Smooth muscle cell (in vitro differentiated cells): Measurements from ENCODE around the gene TMPRSS13. TPM values are rescaled to one million over a fixed set of nuclear protein-coding genes. Genes with fewer than 3 reads are reported as not detected.

Experiments
- DNase-seq: peaks from one replicate; lab custom pipeline; 2025; ENCODE audit not compliant: unreplicated experiment; lab: John Stamatoyannopoulos, UW
- H2AFZ ChIP-seq: fragments of 200-600 bp; sonication (generic); 2 replicates; pipeline ENCODE4 v1.6.0; 2016; ENCODE audit warnings: antibody characterized with exemption, low read depth, mild to moderate bottlenecking
- H3F3A ChIP-seq: fragments of 200-600 bp; sonication (generic); 2 replicates; pipeline ENCODE4 v1.6.0; 2017; ENCODE audit warnings: antibody characterized with exemption, low read depth
- H3K27ac ChIP-seq: fragments of 200-600 bp; sonication (generic); 2 replicates; pipeline ENCODE4 v1.5.1; 2016; ENCODE audit warnings: low read depth, mild to moderate bottlenecking
- H3K27me3 ChIP-seq: fragments of 200-600 bp; sonication (generic); 2 replicates; pipeline ENCODE4 v1.6.1; 2016; ENCODE audit warnings: low read depth, mild to moderate bottlenecking
- H3K36me3 ChIP-seq: fragments of 200-600 bp; sonication (generic); 2 replicates; pipeline ENCODE4 v1.5.1; 2016; ENCODE audit warnings: low read depth
- H3K4me1 ChIP-seq: fragments of 200-600 bp; sonication (generic); 2 replicates; pipeline ENCODE4 v1.5.1; 2016; ENCODE audit warnings: low read depth
- H3K4me2 ChIP-seq: fragments of 200-600 bp; sonication (generic); 2 replicates; pipeline ENCODE4 v1.6.0; 2016; ENCODE audit warnings: mild to moderate bottlenecking
- H3K4me3 ChIP-seq: fragments of 200-600 bp; sonication (generic); 2 replicates; pipeline ENCODE4 v1.5.1; 2016; ENCODE audit warnings: mild to moderate bottlenecking
- H3K79me2 ChIP-seq: fragments of 200-600 bp; sonication (generic); 2 replicates; pipeline ENCODE4 v1.6.0; 2016; ENCODE audit warnings: low read depth, mild to moderate bottlenecking
- H3K9ac ChIP-seq: fragments of 200-600 bp; sonication (generic); 2 replicates; pipeline ENCODE4 v1.6.0; 2016; ENCODE audit warnings: low read depth
- H3K9me3 ChIP-seq: fragments of 200-600 bp; sonication (generic); replicated peaks from 2 replicates; pipeline ENCODE4 v1.5.1; 2016; ENCODE audit warnings: low read depth
- H4K20me1 ChIP-seq: fragments of 200-600 bp; sonication (generic); 2 replicates; pipeline ENCODE4 v1.6.0; 2016; ENCODE audit warnings: low read depth
- WGBS: methylation state at CpG from one replicate; pipeline ENCODE4 v1.1.7; 2016; ENCODE audit warnings: low lambda C conversion rate; 5-methylcytosine and 5-hydroxymethylcytosine counted together
- polyA plus RNA-seq: library from polyadenylated mRNA; unstranded; fragments of >200 nt; fragmentation: Nextera tagmentation; extraction: Ambion mirVana; gene quantifications from 2 replicates; pipeline ENCODE4 v1.2.1, GENCODE V29; 2016
- total RNA-seq: library from RNA; depleted of rRNA; stranded (reverse); fragments of >200 nt; gene quantifications from 2 replicates; pipeline ENCODE4 v1.2.3, GENCODE V29; 2014
- TF ChIP-seq, protein P1 (sequence below): fragments of 200-600 bp; sonication (generic); IDR thresholded peaks from 2 replicates; pipeline ENCODE4 v1.5.1; 2017; ENCODE audit warnings: borderline replicate concordance, mild to moderate bottlenecking, antibody characterized with exemption; ENCODE audit not compliant: insufficient read depth, poor library complexity, severe bottlenecking

TMPRSS13 gene
- total and polyA plus RNA-seq, 2 experiments from 2014 or later, result 0.73 to 1.3 TPM

DNA sequence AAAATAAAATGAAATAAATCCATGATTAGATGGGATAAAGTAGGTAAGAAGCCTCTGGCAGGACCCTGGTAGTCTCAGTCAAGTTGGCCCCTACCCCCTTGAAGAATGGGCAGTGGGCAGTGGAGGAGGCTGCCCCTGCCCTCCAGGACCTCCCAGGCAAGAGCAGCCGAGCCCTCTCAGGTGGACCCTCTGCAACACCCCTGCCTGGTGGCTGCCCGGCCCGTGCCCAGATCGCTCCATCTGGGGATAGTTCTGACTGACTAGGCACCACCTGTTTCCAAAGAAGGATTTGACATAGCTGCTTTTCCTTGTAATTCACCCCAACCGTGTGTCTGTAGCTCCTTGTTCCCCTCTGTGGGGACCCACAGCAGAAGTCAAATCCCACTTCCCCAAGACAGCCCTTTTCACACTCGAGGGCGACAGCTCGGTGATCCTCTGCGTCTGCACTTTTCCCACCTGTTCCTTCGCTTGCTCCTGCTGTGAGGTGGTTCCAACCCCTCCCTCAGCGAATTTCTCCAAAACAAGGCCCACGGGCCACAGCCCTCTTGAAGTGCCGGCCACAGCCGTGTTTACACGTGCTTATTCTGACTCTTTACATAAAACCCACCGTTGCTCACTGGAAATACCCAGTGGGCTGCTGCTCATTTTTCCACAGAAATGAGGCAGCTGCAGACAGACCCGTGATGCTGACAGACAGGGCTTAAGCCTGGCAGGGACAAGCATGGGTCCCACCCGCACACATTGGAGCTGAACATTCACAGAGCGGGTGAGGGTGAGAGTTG lies 5.5 kb upstream of the TMPRSS13 start:
- TF ChIP-seq, protein P1, sequence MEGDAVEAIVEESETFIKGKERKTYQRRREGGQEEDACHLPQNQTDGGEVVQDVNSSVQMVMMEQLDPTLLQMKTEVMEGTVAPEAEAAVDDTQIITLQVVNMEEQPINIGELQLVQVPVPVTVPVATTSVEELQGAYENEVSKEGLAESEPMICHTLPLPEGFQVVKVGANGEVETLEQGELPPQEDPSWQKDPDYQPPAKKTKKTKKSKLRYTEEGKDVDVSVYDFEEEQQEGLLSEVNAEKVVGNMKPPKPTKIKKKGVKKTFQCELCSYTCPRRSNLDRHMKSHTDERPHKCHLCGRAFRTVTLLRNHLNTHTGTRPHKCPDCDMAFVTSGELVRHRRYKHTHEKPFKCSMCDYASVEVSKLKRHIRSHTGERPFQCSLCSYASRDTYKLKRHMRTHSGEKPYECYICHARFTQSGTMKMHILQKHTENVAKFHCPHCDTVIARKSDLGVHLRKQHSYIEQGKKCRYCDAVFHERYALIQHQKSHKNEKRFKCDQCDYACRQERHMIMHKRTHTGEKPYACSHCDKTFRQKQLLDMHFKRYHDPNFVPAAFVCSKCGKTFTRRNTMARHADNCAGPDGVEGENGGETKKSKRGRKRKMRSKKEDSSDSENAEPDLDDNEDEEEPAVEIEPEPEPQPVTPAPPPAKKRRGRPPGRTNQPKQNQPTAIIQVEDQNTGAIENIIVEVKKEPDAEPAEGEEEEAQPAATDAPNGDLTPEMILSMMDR, result no peak
- H3K36me3 ChIP-seq, result no peaks in the 10 kb centered on the region
- no peak overlapping the region for H3K4me3 ChIP-seq
- peaks cover 3% of the 10 kb centered on the region for H3K4me1 ChIP-seq
- H3F3A ChIP-seq, result peaks cover 4% of the 10 kb centered on the region
- H3K27me3 ChIP-seq, result no peaks in the 10 kb centered on the region
- H4K20me1 ChIP-seq, result no peaks in the 10 kb centered on the region
- H3K27ac ChIP-seq, result no peak overlapping the region
- no peak for DNase-seq
- no peaks in the 10 kb centered on the region for H3K9me3 ChIP-seq
- H3K79me2 ChIP-seq, result no peaks in the 10 kb centered on the region
- H3K4me2 ChIP-seq, result no peak overlapping the region
- H2AFZ ChIP-seq, result no peak overlapping the region
- H3K9ac ChIP-seq, result no peak overlapping the region
- WGBS, result 89% methylated on average over 19 of the region's 19 CpGs

GRCh38 chr11:117933930-117934329 lies 4.7 kb upstream of the TMPRSS13 start:
- H3K4me3 ChIP-seq, result no peak overlapping the region
- no peaks in the 10 kb centered on the region for H3K9me3 ChIP-seq
- no peaks in the 10 kb centered on the region for H3K36me3 ChIP-seq
- no peak overlapping the region for H2AFZ ChIP-seq
- no peaks in the 10 kb centered on the region for H3K27me3 ChIP-seq
- TF ChIP-seq, protein P1, result no peak
- H3K27ac ChIP-seq, result no peak overlapping the region
- peaks cover 3% of the 10 kb centered on the region for H3K4me1 ChIP-seq
- H3K4me2 ChIP-seq, result no peak overlapping the region
- no peak for DNase-seq
- peaks cover 4% of the 10 kb centered on the region for H3F3A ChIP-seq
- no peak overlapping the region for H3K9ac ChIP-seq
- H4K20me1 ChIP-seq, result no peaks in the 10 kb centered on the region
- WGBS, result 60% methylated on average over 5 of the region's 5 CpGs
- H3K79me2 ChIP-seq, result no peaks in the 10 kb centered on the region

DNA sequence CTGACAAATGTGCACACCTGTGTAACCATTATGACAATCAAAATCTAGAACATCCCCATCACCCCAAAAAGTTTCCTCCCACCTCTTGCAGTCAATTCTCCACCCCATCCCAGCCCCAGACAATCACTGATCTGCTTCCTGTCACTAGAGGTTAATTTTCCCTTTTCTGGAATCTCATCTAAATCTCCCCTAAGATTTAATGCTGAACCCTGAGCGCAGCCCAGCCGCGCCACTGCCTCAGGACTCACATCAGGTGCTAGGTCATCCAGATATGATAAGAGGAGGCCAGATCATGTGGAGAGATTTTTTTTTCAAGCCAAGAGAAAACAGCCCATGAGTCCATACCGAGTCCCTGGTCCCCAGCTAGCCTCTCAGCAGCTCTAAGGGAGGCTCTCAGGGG lies 4.3 kb upstream of the TMPRSS13 start:
- WGBS, result 94% methylated on average over 4 of the region's 4 CpGs
- H3K4me3 ChIP-seq, result no peak overlapping the region
- TF ChIP-seq, protein P1, result no peak

DNA sequence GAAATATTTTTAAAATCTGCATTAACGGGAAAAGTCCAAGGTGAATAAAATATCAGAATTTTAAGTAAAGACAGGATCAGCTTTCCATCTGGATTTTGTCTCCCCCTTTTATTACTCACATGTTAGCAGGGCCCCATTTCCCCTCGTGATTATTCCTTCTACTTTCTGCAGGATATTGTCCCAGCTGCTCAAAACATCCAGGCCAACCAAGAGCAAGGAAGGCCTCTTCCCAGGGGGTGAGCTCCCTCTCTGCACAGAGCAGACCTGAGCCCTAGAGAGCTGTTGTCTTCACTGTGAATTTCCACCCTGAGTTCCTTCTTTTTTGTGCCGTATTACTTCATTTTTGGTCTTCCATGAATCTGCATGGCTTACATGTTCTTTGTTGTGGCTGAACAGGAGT lies 3.7 kb upstream of the TMPRSS13 start:
- Histone ChIP-seq H3K79me2 (no peaks in the 10 kb centered on the region), H2AFZ (no peak overlapping the region), H3K9ac (no peak overlapping the region), H3K27me3 (no peaks in the 10 kb centered on the region), H3F3A (peaks cover 4% of the 10 kb centered on the region), H3K36me3 (no peaks in the 10 kb centered on the region), H3K9me3 (no peaks in the 10 kb centered on the region), H3K4me1 (peaks cover 3% of the 10 kb centered on the region), H4K20me1 (no peaks in the 10 kb centered on the region), H3K27ac (no peak overlapping the region), H3K4me2 (no peak overlapping the region), H3K4me3 (no peak overlapping the region)
- TF ChIP-seq, protein P1, result no peak
- no peak for DNase-seq
- 80% methylated on average over 3 of the region's 3 CpGs for WGBS

More for the DNA sequence above, 4.3 kb upstream of the TMPRSS13 start:
- H3F3A ChIP-seq, result peaks cover 4% of the 10 kb centered on the region
- no peaks in the 10 kb centered on the region for H4K20me1 ChIP-seq
- H3K4me1 ChIP-seq, result peaks cover 3% of the 10 kb centered on the region
- DNase-seq, result no peak
- no peak overlapping the region for H3K9ac ChIP-seq
- H3K27ac ChIP-seq, result no peak overlapping the region
- no peaks in the 10 kb centered on the region for H3K36me3 ChIP-seq
- H2AFZ ChIP-seq, result no peak overlapping the region
- no peaks in the 10 kb centered on the region for H3K9me3 ChIP-seq
- H3K79me2 ChIP-seq, result no peaks in the 10 kb centered on the region
- H3K27me3 ChIP-seq, result no peaks in the 10 kb centered on the region
- no peak overlapping the region for H3K4me2 ChIP-seq
